ENCODE measurements around the gene IRF3. TPM values are rescaled to one million over a fixed set of nuclear protein-coding genes. Genes with fewer than 3 reads are reported as not detected.
A peak's percentile ranks its signal among the peaks of the same experiment; 100 is the strongest.
"Not testable (repeated sequence)": the region's sequence is repeated elsewhere in the genome, so short reads cannot be mapped to it uniquely, and the experiment has no call there.

Gene IRF3
- total RNA-seq, 1 donor from 2014 or later, result 76.1 TPM

GRCh38 chr19:49635530-49636232, 30.0 kb downstream of the IRF3 start:
- H3K27ac Mint-ChIP-seq (ENCODE audit: unreplicated experiment), result peak overlapping the region; percentile 57

GRCh38 chr19:49633273-49633672, 32.4 kb downstream of the IRF3 start:
- Mint-ChIP-seq H3K4me1 (ENCODE audit: unreplicated experiment) (peaks cover 26% of the 10 kb centered on the region), H3K27me3 (ENCODE audit: unreplicated experiment) (peaks cover 24% of the 10 kb centered on the region)
- H3K36me3 Mint-ChIP-seq (ENCODE audit: low read depth, unreplicated experiment); H3K27ac Mint-ChIP-seq (ENCODE audit: unreplicated experiment); H3K4me3 Mint-ChIP-seq (ENCODE audit: unreplicated experiment); H3K9me3 Mint-ChIP-seq (ENCODE audit: unreplicated experiment); DNase-seq (ENCODE audit: low spot score): not testable (repeated sequence)

More at GRCh38 chr19:49635530-49636232, 30.0 kb downstream of the IRF3 start:
- no peak for DNase-seq (ENCODE audit: low spot score)
- H3K27me3 Mint-ChIP-seq (ENCODE audit: unreplicated experiment), result peaks cover 35% of the 10 kb centered on the region
- no peaks in the 10 kb centered on the region for H3K36me3 Mint-ChIP-seq (ENCODE audit: low read depth, unreplicated experiment)
- H3K4me3 Mint-ChIP-seq (ENCODE audit: unreplicated experiment), result peak overlapping the region; percentile 47
- peaks cover 41% of the 10 kb centered on the region for H3K4me1 Mint-ChIP-seq (ENCODE audit: unreplicated experiment)
- TF ChIP-seq CTCF (IDR thresholded peaks at IDR 0.05; ENCODE audit: unreplicated experiment), result no peak
- no peaks in the 10 kb centered on the region for H3K9me3 Mint-ChIP-seq (ENCODE audit: unreplicated experiment)

GRCh38 chr19:49632576-49632975, 33.1 kb downstream of the IRF3 start:
- no peak overlapping the region for H3K27ac Mint-ChIP-seq (ENCODE audit: unreplicated experiment)
- H3K36me3 Mint-ChIP-seq (ENCODE audit: low read depth, unreplicated experiment), result peaks cover 12% of the 10 kb centered on the region
- TF ChIP-seq CTCF (IDR thresholded peaks at IDR 0.05; ENCODE audit: unreplicated experiment), result no peak
- no peak for DNase-seq (ENCODE audit: low spot score)
- H3K4me1 Mint-ChIP-seq (ENCODE audit: unreplicated experiment), result peaks cover 23% of the 10 kb centered on the region
- peaks cover 21% of the 10 kb centered on the region for H3K27me3 Mint-ChIP-seq (ENCODE audit: unreplicated experiment)
- H3K9me3 Mint-ChIP-seq (ENCODE audit: unreplicated experiment), result no peaks in the 10 kb centered on the region
- H3K4me3 Mint-ChIP-seq (ENCODE audit: unreplicated experiment), result no peak overlapping the region

- no peak for DNase-seq (ENCODE audit: low spot score)
- no peak for TF ChIP-seq CTCF (IDR thresholded peaks at IDR 0.05; ENCODE audit: unreplicated experiment)
- Mint-ChIP-seq H3K36me3 (ENCODE audit: low read depth, unreplicated experiment) (peaks cover 19% of the 10 kb centered on the region), H3K27ac (ENCODE audit: unreplicated experiment) (no peak overlapping the region), H3K4me1 (ENCODE audit: unreplicated experiment) (peaks cover 20% of the 10 kb centered on the region), H3K4me3 (ENCODE audit: unreplicated experiment) (peak overlapping the region; percentile 51), H3K9me3 (ENCODE audit: unreplicated experiment) (no peaks in the 10 kb centered on the region), H3K27me3 (ENCODE audit: unreplicated experiment) (peaks cover 18% of the 10 kb centered on the region)
These were observed 34.0 kb downstream of the IRF3 start for GRCh38 chr19:49631610-49632192.

- no peak overlapping the region for H3K4me3 Mint-ChIP-seq (ENCODE audit: unreplicated experiment)
- peaks cover 15% of the 10 kb centered on the region for H3K27me3 Mint-ChIP-seq (ENCODE audit: unreplicated experiment)
- no peak overlapping the region for H3K27ac Mint-ChIP-seq (ENCODE audit: unreplicated experiment)
- TF ChIP-seq CTCF (IDR thresholded peaks at IDR 0.05; ENCODE audit: unreplicated experiment), result no peak
- no peaks in the 10 kb centered on the region for H3K9me3 Mint-ChIP-seq (ENCODE audit: unreplicated experiment)
- DNase-seq (ENCODE audit: low spot score), result no peak
- peaks cover 17% of the 10 kb centered on the region for H3K4me1 Mint-ChIP-seq (ENCODE audit: unreplicated experiment)
- peaks cover 19% of the 10 kb centered on the region for H3K36me3 Mint-ChIP-seq (ENCODE audit: low read depth, unreplicated experiment)
These were observed 34.6 kb downstream of the IRF3 start for GRCh38 chr19:49631014-49631588.

Measured in endothelial cell (in vitro differentiated cells).